HepG2 (cell line): ENCODE measurements around the gene DYRK1B. TPM values are rescaled to one million over a fixed set of nuclear protein-coding genes. Genes with fewer than 3 reads are reported as not detected.

Source experiments
- ARID2 ChIP-seq: sonication (generic); formaldehyde crosslinking; IDR thresholded peaks from 2 replicates; pipeline ENCODE4 v1.8.1; 2022; ENCODE audit warnings: mild to moderate bottlenecking, missing genetic modification reagents, borderline replicate concordance
- FOXO1 ChIP-seq: sonication (generic); formaldehyde crosslinking; IDR thresholded peaks from 2 replicates; pipeline ENCODE4 v1.4.0; 2020; ENCODE audit warnings: missing genetic modification reagents
- GLI4 ChIP-seq: sonication (generic); formaldehyde crosslinking; IDR thresholded peaks from 2 replicates; pipeline ENCODE4 v1.5.1; 2020; ENCODE audit warnings: missing genetic modification reagents, mild to moderate bottlenecking, moderate library complexity, borderline replicate concordance
- HMGA1 ChIP-seq: sonication (generic); formaldehyde crosslinking; conservative IDR thresholded peaks from 2 replicates; pipeline ENCODE4 v1.4.0; 2020; ENCODE audit warnings: missing genetic modification reagents
- MXD4 ChIP-seq: IDR thresholded peaks from 2 replicates; pipeline ENCODE4 v1.6.1; 2016; ENCODE audit warnings: mild to moderate bottlenecking, missing biosample characterization, missing genetic modification reagents
- MYNN ChIP-seq: sonication (generic); formaldehyde crosslinking; IDR thresholded peaks from 2 replicates; pipeline ENCODE4 v1.4.0; 2020; ENCODE audit warnings: mild to moderate bottlenecking, low read depth, missing genetic modification reagents
- NPAS2 ChIP-seq: sonication (generic); formaldehyde crosslinking; IDR thresholded peaks from 2 replicates; pipeline ENCODE4 v1.8.0; 2022; ENCODE audit warnings: mild to moderate bottlenecking, missing genetic modification reagents, borderline replicate concordance
- RORA ChIP-seq: sonication (generic); formaldehyde crosslinking; IDR thresholded peaks from 2 replicates; pipeline ENCODE4 v1.5.0; 2020; ENCODE audit warnings: mild to moderate bottlenecking, missing genetic modification reagents, moderate library complexity
- SALL2 ChIP-seq: sonication (generic); formaldehyde crosslinking; IDR thresholded peaks from 2 replicates; pipeline ENCODE4 v1.8.1; 2023; ENCODE audit warnings: mild to moderate bottlenecking, missing genetic modification reagents, inconsistent platforms
- TBL1XR1 ChIP-seq: fragments of 150-350 bp; IDR thresholded peaks from 2 replicates; pipeline ENCODE4 v1.6.1; 2014; ENCODE audit warnings: borderline replicate concordance, low read length; ENCODE audit not compliant: partially characterized antibody
- ZC3H4 ChIP-seq: sonication (generic); formaldehyde crosslinking; IDR thresholded peaks from 2 replicates; pipeline ENCODE4 v1.4.0; 2020; ENCODE audit warnings: missing genetic modification reagents, borderline replicate concordance
- ZFYVE20 ChIP-seq: sonication (generic); formaldehyde crosslinking; IDR thresholded peaks from 2 replicates; pipeline ENCODE4 v1.8.0; 2023; ENCODE audit warnings: low read depth, mild to moderate bottlenecking, moderate library complexity, missing genetic modification reagents, borderline replicate concordance
- ZSCAN22 ChIP-seq: sonication (generic); formaldehyde crosslinking; IDR thresholded peaks from 2 replicates; pipeline ENCODE4 v1.4.0; 2020; ENCODE audit warnings: mild to moderate bottlenecking, missing genetic modification reagents
- polyA plus RNA-seq, 8 experiments: library from polyadenylated mRNA; depleted of rRNA in 3 of 8; stranded (reverse) in 7 of 8; unstranded in 1 of 8; fragments of >200 nt; fragmentation: Illumina TruSeq in 4 of 8; extraction: Trizol in 4 of 8; gene quantifications; 2 replicates each; pipeline versions ENCODE4 v1.2.1 to v1.2.3, GENCODE V29; 2011 to 2016; ENCODE audit warnings: low read depth in 4 of 8, missing spikeins in 1 of 8, mixed read lengths in 1 of 8; ENCODE audit not compliant: insufficient read depth in 1 of 8
- total RNA-seq, 5 experiments: library from RNA; depleted of rRNA; stranded (reverse); fragments of >200 nt; fragmentation: Illumina TruSeq; extraction: Trizol; gene quantifications; 2 replicates each; pipeline ENCODE4 v1.2.3, GENCODE V29; 2016; ENCODE audit warnings: low read depth in 1 of 5
- TF ChIP-seq, protein P1 (sequence below): sonication (generic); formaldehyde crosslinking; IDR thresholded peaks from 2 replicates; pipeline ENCODE4 v1.5.1; 2020; ENCODE audit warnings: missing genetic modification reagents, mild to moderate bottlenecking, borderline replicate concordance
- TF ChIP-seq, protein P2 (sequence below): sonication (generic); formaldehyde crosslinking; conservative IDR thresholded peaks from 2 replicates; pipeline ENCODE4 v1.4.0; 2020; ENCODE audit warnings: missing genetic modification reagents
- TF ChIP-seq, protein P3 (sequence below): sonication (generic); formaldehyde crosslinking; IDR thresholded peaks from 2 replicates; pipeline ENCODE4 v1.4.0; 2020; ENCODE audit warnings: missing genetic modification reagents
- TF ChIP-seq, protein P4 (sequence below): sonication (generic); formaldehyde crosslinking; IDR thresholded peaks from 2 replicates; pipeline ENCODE4 v1.8.0; 2022; ENCODE audit warnings: mild to moderate bottlenecking, missing genetic modification reagents, moderate library complexity

DYRK1B gene
- total and polyA plus RNA-seq, 2 of the 13 experiments (the other 11 are each of a cell fraction or from before 2014, with no cell fraction given), result 0.82 to 1.3 TPM

DNA sequence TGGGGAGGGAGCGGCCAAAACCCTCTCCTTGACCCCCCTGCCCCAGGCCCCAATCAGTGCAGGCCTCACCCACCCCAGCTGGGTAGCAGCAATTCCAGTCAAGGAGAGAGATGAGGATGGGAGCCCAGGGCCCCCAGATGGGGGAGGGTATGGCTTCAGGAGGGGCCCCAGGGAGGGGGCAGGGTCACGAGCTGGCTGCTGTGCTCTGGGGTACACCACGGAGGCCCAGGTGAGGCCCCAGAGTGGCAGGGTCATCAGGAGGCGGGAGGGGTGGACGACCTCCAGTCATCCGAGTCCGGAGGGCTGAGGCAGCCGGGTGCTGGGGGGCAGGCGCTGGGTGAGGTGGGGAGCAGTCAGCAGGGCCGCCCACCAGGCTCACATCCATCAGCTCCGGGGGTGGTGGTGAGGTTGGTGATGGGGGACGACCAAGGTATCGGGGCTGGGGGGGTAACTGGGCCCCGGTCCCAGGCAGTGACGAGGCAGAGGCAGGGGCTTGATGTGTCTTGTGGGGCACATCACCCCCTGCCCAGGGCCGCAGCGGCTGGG lies 8.4 kb downstream of the DYRK1B start (continued):
- TF ChIP-seq ZFYVE20 (CRISPR knock-in tag) (no peak), ARID2 (CRISPR knock-in tag) (no peak), GLI4 (CRISPR knock-in tag) (no peak), MYNN (CRISPR knock-in tag) (no peak), RORA (no peak), FOXO1 (CRISPR knock-in tag) (no peak), TBL1XR1 (no peak), ZSCAN22 (no peak), HMGA1 (CRISPR knock-in tag) (no peak), NPAS2 (CRISPR knock-in tag) (no peak), SALL2 (CRISPR knock-in tag) (no peak), MXD4 (CRISPR knock-in tag) (no peak), ZC3H4 (CRISPR knock-in tag) (no peak)
- TF ChIP-seq, protein P1, sequence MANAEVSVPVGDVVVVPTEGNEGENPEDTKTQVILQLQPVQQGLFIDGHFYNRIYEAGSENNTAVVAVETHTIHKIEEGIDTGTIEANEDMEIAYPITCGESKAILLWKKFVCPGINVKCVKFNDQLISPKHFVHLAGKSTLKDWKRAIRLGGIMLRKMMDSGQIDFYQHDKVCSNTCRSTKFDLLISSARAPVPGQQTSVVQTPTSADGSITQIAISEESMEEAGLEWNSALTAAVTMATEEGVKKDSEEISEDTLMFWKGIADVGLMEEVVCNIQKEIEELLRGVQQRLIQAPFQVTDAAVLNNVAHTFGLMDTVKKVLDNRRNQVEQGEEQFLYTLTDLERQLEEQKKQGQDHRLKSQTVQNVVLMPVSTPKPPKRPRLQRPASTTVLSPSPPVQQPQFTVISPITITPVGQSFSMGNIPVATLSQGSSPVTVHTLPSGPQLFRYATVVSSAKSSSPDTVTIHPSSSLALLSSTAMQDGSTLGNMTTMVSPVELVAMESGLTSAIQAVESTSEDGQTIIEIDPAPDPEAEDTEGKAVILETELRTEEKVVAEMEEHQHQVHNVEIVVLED (CRISPR knock-in tag), result no peak
- TF ChIP-seq, protein P2, sequence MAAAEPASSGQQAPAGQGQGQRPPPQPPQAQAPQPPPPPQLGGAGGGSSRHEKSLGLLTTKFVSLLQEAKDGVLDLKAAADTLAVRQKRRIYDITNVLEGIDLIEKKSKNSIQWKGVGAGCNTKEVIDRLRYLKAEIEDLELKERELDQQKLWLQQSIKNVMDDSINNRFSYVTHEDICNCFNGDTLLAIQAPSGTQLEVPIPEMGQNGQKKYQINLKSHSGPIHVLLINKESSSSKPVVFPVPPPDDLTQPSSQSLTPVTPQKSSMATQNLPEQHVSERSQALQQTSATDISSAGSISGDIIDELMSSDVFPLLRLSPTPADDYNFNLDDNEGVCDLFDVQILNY (CRISPR knock-in tag), result no peak
- TF ChIP-seq, protein P3, sequence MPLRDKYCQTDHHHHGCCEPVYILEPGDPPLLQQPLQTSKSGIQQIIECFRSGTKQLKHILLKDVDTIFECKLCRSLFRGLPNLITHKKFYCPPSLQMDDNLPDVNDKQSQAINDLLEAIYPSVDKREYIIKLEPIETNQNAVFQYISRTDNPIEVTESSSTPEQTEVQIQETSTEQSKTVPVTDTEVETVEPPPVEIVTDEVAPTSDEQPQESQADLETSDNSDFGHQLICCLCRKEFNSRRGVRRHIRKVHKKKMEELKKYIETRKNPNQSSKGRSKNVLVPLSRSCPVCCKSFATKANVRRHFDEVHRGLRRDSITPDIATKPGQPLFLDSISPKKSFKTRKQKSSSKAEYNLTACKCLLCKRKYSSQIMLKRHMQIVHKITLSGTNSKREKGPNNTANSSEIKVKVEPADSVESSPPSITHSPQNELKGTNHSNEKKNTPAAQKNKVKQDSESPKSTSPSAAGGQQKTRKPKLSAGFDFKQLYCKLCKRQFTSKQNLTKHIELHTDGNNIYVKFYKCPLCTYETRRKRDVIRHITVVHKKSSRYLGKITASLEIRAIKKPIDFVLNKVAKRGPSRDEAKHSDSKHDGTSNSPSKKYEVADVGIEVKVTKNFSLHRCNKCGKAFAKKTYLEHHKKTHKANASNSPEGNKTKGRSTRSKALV (CRISPR knock-in tag), result no peak
- TF ChIP-seq, protein P4, sequence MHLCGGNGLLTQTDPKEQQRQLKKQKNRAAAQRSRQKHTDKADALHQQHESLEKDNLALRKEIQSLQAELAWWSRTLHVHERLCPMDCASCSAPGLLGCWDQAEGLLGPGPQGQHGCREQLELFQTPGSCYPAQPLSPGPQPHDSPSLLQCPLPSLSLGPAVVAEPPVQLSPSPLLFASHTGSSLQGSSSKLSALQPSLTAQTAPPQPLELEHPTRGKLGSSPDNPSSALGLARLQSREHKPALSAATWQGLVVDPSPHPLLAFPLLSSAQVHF, result no peak
